ENCODE measurements around the gene SUN2.

The SUN2 gene

GRCh38 chr22:38733724-38734381, 21.9 kb downstream of the SUN2 start:
- DNase-seq (ENCODE audit: low read depth), result no peak

GRCh38 chr22:38733329-38733723, 22.5 kb downstream of the SUN2 start:
- DNase-seq (ENCODE audit: low read depth), result no peak

GRCh38 chr22:38732251-38732815, 23.5 kb downstream of the SUN2 start:
- no peak for DNase-seq (ENCODE audit: low read depth)

GRCh38 chr22:38731703-38732161, 24.1 kb downstream of the SUN2 start:
- no peak for DNase-seq (ENCODE audit: low read depth)

- DNase-seq (ENCODE audit: low read depth), result no peak
Measured at GRCh38 chr22:38730411-38730871, 25.4 kb downstream of the SUN2 start.

- DNase-seq (ENCODE audit: low read depth), result no peak
Measured at GRCh38 chr22:38729946-38730345, 25.9 kb downstream of the SUN2 start.

GRCh38 chr22:38728871-38729796, 26.7 kb downstream of the SUN2 start:
- no peak for DNase-seq (ENCODE audit: low read depth)

- DNase-seq (ENCODE audit: low read depth), result no peak
Measured at GRCh38 chr22:38727530-38728451, 28.0 kb downstream of the SUN2 start.

GRCh38 chr22:38727123-38727522, 28.7 kb downstream of the SUN2 start:
- DNase-seq (ENCODE audit: low read depth), result no peak

GRCh38 chr22:38725900-38726655, 29.7 kb downstream of the SUN2 start:
- DNase-seq (ENCODE audit: low read depth), result no peak

- DNase-seq (ENCODE audit: low read depth), result no peak
Measured at GRCh38 chr22:38724926-38725571, 30.7 kb downstream of the SUN2 start.

- no peak for DNase-seq (ENCODE audit: low read depth)
Measured at GRCh38 chr22:38724176-38724575, 31.6 kb downstream of the SUN2 start.

GRCh38 chr22:38721551-38721950, 34.2 kb downstream of the SUN2 start:
- DNase-seq (ENCODE audit: low read depth), result no peak

GRCh38 chr22:38720350-38720749, 35.4 kb downstream of the SUN2 start:
- no peak for DNase-seq (ENCODE audit: low read depth)

GRCh38 chr22:38719196-38719595, 36.6 kb downstream of the SUN2 start:
- no peak for DNase-seq (ENCODE audit: low read depth)

- DNase-seq (ENCODE audit: low read depth), result no peak
Measured at GRCh38 chr22:38718414-38718813, 37.4 kb downstream of the SUN2 start.

- DNase-seq (ENCODE audit: low read depth), result no peak
Measured at GRCh38 chr22:38717244-38717643, 38.6 kb downstream of the SUN2 start.

- DNase-seq (ENCODE audit: low read depth), result no peak
Measured at GRCh38 chr22:38716826-38717225, 39.0 kb downstream of the SUN2 start.

- DNase-seq (ENCODE audit: low read depth), result no peak
Measured at GRCh38 chr22:38716271-38716670, 39.5 kb downstream of the SUN2 start.

- DNase-seq (ENCODE audit: low read depth), result no peak
Measured at GRCh38 chr22:38715852-38716251, 39.9 kb downstream of the SUN2 start.
